ENCODE data around the gene SERPINB2. TPM values are rescaled to one million over a fixed set of nuclear protein-coding genes. Genes with fewer than 3 reads are reported as not detected.

SERPINB2 gene
- total RNA-seq: not detected in 2 replicates

DNA sequence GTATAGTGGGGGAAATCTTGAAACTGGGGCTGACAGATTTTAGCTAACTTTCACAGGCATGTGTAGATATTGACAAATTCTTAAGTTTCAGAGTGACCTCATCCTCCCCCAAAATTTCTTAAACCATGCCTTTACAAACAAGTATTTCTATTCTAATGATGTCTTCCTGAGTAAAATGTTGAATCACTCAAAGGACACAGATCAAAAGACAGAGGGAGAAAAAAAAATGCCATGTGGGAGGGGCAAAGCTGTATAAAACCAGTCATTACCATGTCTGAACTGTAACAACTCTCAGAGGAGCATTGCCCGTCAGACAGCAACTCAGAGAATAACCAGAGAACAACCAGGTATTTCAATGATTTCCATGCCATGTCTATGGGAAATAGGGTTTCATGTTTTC is at the start of gene SERPINB2:
Gene SERPINB2 (plus strand): TSS at position 282 of the 400 bp plus-strand sequence. CDS start 3,740 bp downstream, outside the sequence.

GRCh38 chr18:63907664-63908063 is 20.2 kb downstream of the SERPINB2 start, which contains the start of gene SERPINB10:
SERPINB10 (plus strand) TSS chr18:63907958; CDS start chr18:63915511, 7,553 bp downstream.

GRCh38 chr18:63949068-63949737 is 61.7 kb downstream of the SERPINB2 start, which contains the start of gene HMSD:
HMSD (plus strand) TSS chr18:63949301; CDS start chr18:63953456, 4,155 bp downstream.

Other genes with a start within 250 kb of the SERPINB2 start
- gene SERPINB4, start 243.4 kb upstream of the SERPINB2 start, total RNA-seq: not detected in 2 replicates
- gene SERPINB3, start 225.8 kb upstream of the SERPINB2 start, total RNA-seq: not detected in 2 replicates
- gene SERPINB11, start 184.7 kb upstream of the SERPINB2 start, total RNA-seq: not detected in 2 replicates
- 16.1 and 25.1 TPM in 2 replicates for gene SERPINB7, start 112.3 kb upstream of the SERPINB2 start, total RNA-seq
- 0.35 TPM in 1 of 2 replicates, not detected in the other for gene SERPINB10, start 20.3 kb downstream of the SERPINB2 start, total RNA-seq
- gene HMSD, start 61.6 kb downstream of the SERPINB2 start, total RNA-seq: 0.86 and 0.89 TPM in 2 replicates
- 19.8 and 23.9 TPM in 2 replicates for gene SERPINB8, start 82.4 kb downstream of the SERPINB2 start, total RNA-seq

Measured in myometrial cell (primary cell).